HepG2 (cell line): ENCODE results near the gene GCN1. TPM values are rescaled to one million over a fixed set of nuclear protein-coding genes. Genes with fewer than 3 reads are reported as not detected.

Experiments used
- ATAC-seq: fragments of 200-7000 bp; cut with Tn5 transposase; 3 replicates; pipeline ENCODE4 v1.9.1; 2020; ENCODE audit warnings: mild to moderate bottlenecking, moderate library complexity
- BruUV-seq: library from RNA; stranded (reverse); fragments of 400-500 nt; replicated peaks from 2 replicates; lab custom pipeline; 2021; lab: Mats Ljungman, UMichigan
- CTCF ChIA-PET: fragments of 300-600 bp; formaldehyde crosslinking; extraction: SDS; loops from one replicate; lab custom pipeline; 2021; ENCODE audit warnings: low total read pairs, inconsistent platforms, low intra/inter-chr PET ratio; lab: Yijun Ruan, JAX
- POLR2A ChIA-PET: fragments of 350-600 bp; sonication (Branson Sonifier 250); formaldehyde crosslinking; loops from one replicate; lab custom pipeline; 2020; ENCODE audit warnings: antibody characterized with exemption, inconsistent platforms; lab: Yijun Ruan, JAX
- DNase-seq: peaks from one replicate; pipeline ENCODE4 v3.0.0-alpha.2; 2015; ENCODE audit warnings: low spot score
- FAIRE-seq: peaks from 3 replicates; lab custom pipeline; 2011; peaks lifted over from hg19 to GRCh38; lab: Jason Lieb, UNC
- H2AFZ ChIP-seq: one replicate; pipeline ENCODE4 v1.6.1; 2011; ENCODE audit warnings: low read length, inconsistent platforms
- H3K27ac ChIP-seq: fragments of 300-600 bp; 3 replicates; pipeline ENCODE4 v1.8.0; 2011; ENCODE audit warnings: mixed run types, mild to moderate bottlenecking, mixed read lengths, low read length, inconsistent platforms; ENCODE audit not compliant: insufficient read depth; ENCODE audit errors: extremely low read length
- H3K27me3 ChIP-seq, 2 experiments: fragments of 200-600 bp in 1 of 2; 2 replicates in 1 of 2; 3 replicates in 1 of 2; pipeline versions ENCODE4 v1.6.0 to v1.8.0; 2011; ENCODE audit warnings: low read length in 2 of 2, mild to moderate bottlenecking in 2 of 2, moderate library complexity in 2 of 2, inconsistent platforms in 1 of 2; ENCODE audit not compliant: insufficient read depth in 2 of 2, control insufficient read depth in 1 of 2
- H3K36me3 ChIP-seq, 2 experiments: fragments of 200-600 bp in 1 of 2; replicated peaks in 1 of 2; 2 replicates in 1 of 2; 3 replicates in 1 of 2; pipeline versions ENCODE4 v1.5.1 to v1.8.0; 2011; ENCODE audit warnings: low read length in 2 of 2, inconsistent platforms in 1 of 2; ENCODE audit not compliant: insufficient read depth in 2 of 2, control insufficient read depth in 1 of 2
- H3K4me1 ChIP-seq: 2 replicates; pipeline ENCODE4 v1.5.1; 2012; ENCODE audit warnings: low read length, inconsistent platforms; ENCODE audit not compliant: insufficient read depth
- H3K4me2 ChIP-seq: 2 replicates; pipeline ENCODE4 v1.6.0; 2011; ENCODE audit warnings: low read depth, low read length, inconsistent platforms
- H3K4me3 ChIP-seq, 3 experiments: fragments of 200-600 bp in 1 of 3; sonication (generic), shearing (Covaris generic) in 1 of 3; replicated peaks in 1 of 3; 2 replicates each; pipeline ENCODE4 v1.5.1; 2011 to 2016; ENCODE audit warnings: low read length in 3 of 3, inconsistent platforms in 2 of 3, low read depth in 2 of 3, mild to moderate bottlenecking in 2 of 3, control low read depth in 1 of 3, mixed read lengths in 1 of 3; ENCODE audit not compliant: insufficient read depth in 1 of 3
- H3K79me2 ChIP-seq: one replicate; pipeline ENCODE4 v1.6.1; 2011; ENCODE audit warnings: low read length, inconsistent platforms; ENCODE audit not compliant: insufficient read depth
- H3K9ac ChIP-seq: 2 replicates; pipeline ENCODE4 v1.6.0; 2011; ENCODE audit warnings: mild to moderate bottlenecking, low read depth, low read length, inconsistent platforms; ENCODE audit not compliant: insufficient read depth
- H3K9me3 ChIP-seq: 2 replicates; pipeline ENCODE4 v1.5.1; 2012; ENCODE audit warnings: mild to moderate bottlenecking, low read length
- H4K20me1 ChIP-seq: 2 replicates; pipeline ENCODE4 v1.6.0; 2011; ENCODE audit warnings: inconsistent platforms, mild to moderate bottlenecking, low read length, moderate library complexity; ENCODE audit not compliant: insufficient read depth
- ZNF724P ChIP-seq: sonication (generic); formaldehyde crosslinking; IDR thresholded peaks from 2 replicates; pipeline ENCODE4 v1.8.0; 2022; ENCODE audit warnings: missing genetic modification reagents, borderline replicate concordance
- WGBS: methylation state at CpG from one replicate; pipeline ENCODE4 v1.1.6; 2017; ENCODE audit warnings: low lambda C conversion rate; 5-methylcytosine and 5-hydroxymethylcytosine counted together
- in situ Hi-C: cut with HindIII; loops from 2 replicates; pipeline ENCODE4 v1.10.0; 2017; ENCODE audit warnings: low pct_unique_long_range_greater_than_20kb; ENCODE audit not compliant: extremely low pct_ligation_motif_present
- intact Hi-C: fragments of 100-400 bp; cut with micrococcal nuclease; formaldehyde crosslinking; loops from one replicate; pipeline ENCODE4 v1.10.0; 2022; ENCODE audit not compliant: unreplicated experiment
- polyA plus RNA-seq, 8 experiments: library from polyadenylated mRNA; depleted of rRNA in 3 of 8; stranded (reverse) in 7 of 8; unstranded in 1 of 8; fragments of >200 nt; fragmentation: Illumina TruSeq in 4 of 8; extraction: Trizol in 4 of 8; gene quantifications; 2 replicates each; pipeline versions ENCODE4 v1.2.1 to v1.2.3, GENCODE V29; 2011 to 2016; ENCODE audit warnings: low read depth in 4 of 8, missing spikeins in 1 of 8, mixed read lengths in 1 of 8; ENCODE audit not compliant: insufficient read depth in 1 of 8
- total RNA-seq, 5 experiments: library from RNA; depleted of rRNA; stranded (reverse); fragments of >200 nt; fragmentation: Illumina TruSeq; extraction: Trizol; gene quantifications; 2 replicates each; pipeline ENCODE4 v1.2.3, GENCODE V29; 2016; ENCODE audit warnings: low read depth in 1 of 5
- TF ChIP-seq, protein P1 (sequence below): sonication (generic); formaldehyde crosslinking; IDR thresholded peaks from 2 replicates; pipeline ENCODE4 v1.5.0; 2020; ENCODE audit warnings: mild to moderate bottlenecking, missing genetic modification reagents, moderate library complexity

The GCN1 gene
- total and polyA plus RNA-seq, 2 of the 13 experiments (the other 11 are each of a cell fraction or from before 2014, with no cell fraction given) = 58.2 to 83.0 TPM

DNA sequence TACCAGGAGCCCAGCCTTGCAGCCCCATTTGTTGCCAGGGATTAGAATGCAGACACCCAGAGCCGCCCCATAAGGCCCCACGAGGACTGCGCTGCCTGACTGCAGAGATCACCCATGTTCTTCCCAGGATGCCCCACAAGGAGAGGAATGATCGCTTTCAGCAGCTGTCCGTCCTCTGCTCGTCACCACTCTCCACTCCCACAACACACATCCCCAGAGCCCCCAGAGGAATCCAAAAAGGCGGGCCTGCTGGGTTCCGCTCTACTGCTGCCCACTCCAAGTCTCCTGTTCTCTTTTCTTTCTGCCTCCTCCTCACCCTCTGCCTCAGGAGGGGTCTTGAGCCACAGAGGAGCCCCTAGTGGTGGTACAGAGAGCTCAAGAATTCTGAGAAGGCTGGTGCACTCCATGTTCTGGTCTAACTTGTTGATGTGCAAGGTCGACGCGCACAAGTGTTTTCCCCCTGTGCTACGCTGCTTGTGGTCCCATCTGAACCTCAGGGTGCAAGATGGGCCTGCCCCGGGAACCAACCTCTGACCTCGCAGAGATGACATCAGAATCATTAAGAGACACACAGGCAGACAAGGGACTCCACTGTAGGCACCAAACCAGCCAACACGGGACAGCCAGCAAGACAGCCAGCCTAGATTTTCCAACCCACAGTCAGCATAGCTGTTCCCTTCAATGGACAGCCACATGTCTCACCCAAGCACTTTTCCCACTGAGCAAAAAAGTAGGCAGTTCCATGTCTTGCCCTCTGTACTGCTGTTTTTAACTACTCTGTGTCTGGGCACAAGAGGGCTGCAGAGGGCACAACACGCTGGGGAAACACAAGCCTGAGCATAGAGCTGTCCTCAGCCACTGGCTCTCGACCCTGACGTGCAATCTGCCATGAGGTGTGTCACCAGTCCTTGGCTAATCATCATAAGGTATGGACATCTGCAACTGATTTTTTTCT, 41.1 kb upstream of the GCN1 start:
- no peak overlapping the region for H2AFZ ChIP-seq
- DNase-seq = no peak
- peaks cover 21% of the 10 kb centered on the region for H3K79me2 ChIP-seq
- no peak overlapping the region for H3K27ac ChIP-seq
- no peak for FAIRE-seq
- H4K20me1 ChIP-seq = peaks cover 11% of the 10 kb centered on the region
- H3K9ac ChIP-seq = no peak overlapping the region
- WGBS = 93% methylated on average over 12 of the region's 18 CpGs
- H3K27me3 ChIP-seq = no peaks in the 10 kb centered on the region
- ATAC-seq = peak; percentile 54
- peaks cover 66% of the 10 kb centered on the region for H3K4me1 ChIP-seq
- H3K9me3 ChIP-seq = no peaks in the 10 kb centered on the region
- CTCF ChIA-PET = interaction anchor here (2.2 kb wide), 1 partner anchor 30 kb away, joined by 20 read pairs; the partner anchor contains the start of gene PXN
- no peaks in the 10 kb centered on the region; a peak in 1 of 5 replicates for H3K36me3 ChIP-seq
- no peak for TF ChIP-seq ZNF724P (CRISPR knock-in tag)
- TF ChIP-seq, protein P1, sequence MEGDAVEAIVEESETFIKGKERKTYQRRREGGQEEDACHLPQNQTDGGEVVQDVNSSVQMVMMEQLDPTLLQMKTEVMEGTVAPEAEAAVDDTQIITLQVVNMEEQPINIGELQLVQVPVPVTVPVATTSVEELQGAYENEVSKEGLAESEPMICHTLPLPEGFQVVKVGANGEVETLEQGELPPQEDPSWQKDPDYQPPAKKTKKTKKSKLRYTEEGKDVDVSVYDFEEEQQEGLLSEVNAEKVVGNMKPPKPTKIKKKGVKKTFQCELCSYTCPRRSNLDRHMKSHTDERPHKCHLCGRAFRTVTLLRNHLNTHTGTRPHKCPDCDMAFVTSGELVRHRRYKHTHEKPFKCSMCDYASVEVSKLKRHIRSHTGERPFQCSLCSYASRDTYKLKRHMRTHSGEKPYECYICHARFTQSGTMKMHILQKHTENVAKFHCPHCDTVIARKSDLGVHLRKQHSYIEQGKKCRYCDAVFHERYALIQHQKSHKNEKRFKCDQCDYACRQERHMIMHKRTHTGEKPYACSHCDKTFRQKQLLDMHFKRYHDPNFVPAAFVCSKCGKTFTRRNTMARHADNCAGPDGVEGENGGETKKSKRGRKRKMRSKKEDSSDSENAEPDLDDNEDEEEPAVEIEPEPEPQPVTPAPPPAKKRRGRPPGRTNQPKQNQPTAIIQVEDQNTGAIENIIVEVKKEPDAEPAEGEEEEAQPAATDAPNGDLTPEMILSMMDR (CRISPR knock-in tag) = 0 out of 2 replicates have a peak, but pooled peaks have one; percentile 16
- TF ChIP-seq, all 625 proteins: peak for 1
- in situ Hi-C loops = no loop called here
- POLR2A ChIA-PET = interaction anchor here (0.8 to 2.7 kb wide), 9 partner anchors 8 to 56 kb away, joined by 3 to 37 read pairs (median 5); partner anchors contain the start of genes PXN, RNU4-1, RNU4-2 and RPLP0
- Histone ChIP-seq H3K4me3 (no peak overlapping the region; a peak in 1 of 6 replicates), H3K4me2 (peak overlapping the region; percentile 50)
- BruUV-seq = no TSS peak
- intact Hi-C loops = no loop called here
